Gastrocnemius medialis (tissue), 4 donors: ENCODE measurements around the gene IQCH.

Experiments used
- CTCF ChIP-seq, 5 experiments: fragments of 450-650 bp in 3 of 5; fragments of 200-600 bp in 2 of 5; sonication (generic) in 2 of 5; IDR thresholded peaks in 4 of 5; conservative IDR thresholded peaks in 1 of 5; 1 replicate in 4 of 5; 2 replicates in 1 of 5; pipeline ENCODE4 v1.5.1; 2016 to 2019; ENCODE audit warnings: antibody characterized with exemption in 5 of 5, mild to moderate bottlenecking in 3 of 5, moderate library complexity in 3 of 5
- POLR2A ChIP-seq, 2 donors: fragments of 450-650 bp; IDR thresholded peaks; one replicate each; pipeline ENCODE4 v1.6.1; 2017; ENCODE audit warnings: antibody characterized with exemption in 2 of 2, mild to moderate bottlenecking in 2 of 2, moderate library complexity in 2 of 2

GRCh38 chr15:67253549-67254237 is 893 bp upstream of the IQCH start:
- TF ChIP-seq POLR2A (IDR thresholded peaks at IDR 0.05) (no peak), CTCF (IDR thresholded peaks at IDR 0.05 in 4 of 5, conservative IDR thresholded peaks at IDR 0.05 in 1 of 5) (no peak)
